Prostate gland (tissue), 2 donors: ENCODE results near the gene TRMT13. TPM values are rescaled to one million over a fixed set of nuclear protein-coding genes. Genes with fewer than 3 reads are reported as not detected.

Source experiments
- DNase-seq: peaks from one replicate; pipeline ENCODE4 v3.0.0-alpha.2; 2019; ENCODE audit warnings: low spot score
- H3K27ac ChIP-seq, 2 donors: fragments of 200-600 bp; sonication (generic); 2 replicates each; pipeline ENCODE4 v1.5.1; 2017 to 2019
- H3K27me3 ChIP-seq: fragments of 200-600 bp; sonication (generic); replicated peaks from 2 replicates; pipeline ENCODE4 v1.5.1; 2019; ENCODE audit not compliant: insufficient read depth
- H3K36me3 ChIP-seq, 2 donors: fragments of 200-600 bp; sonication (generic); 1 replicate in 1 of 2; 2 replicates in 1 of 2; pipeline versions ENCODE4 v1.5.1 to v1.8.1; 2017 to 2019
- H3K4me1 ChIP-seq: fragments of 200-600 bp; sonication (generic); replicated peaks from 2 replicates; pipeline ENCODE4 v1.5.1; 2019
- H3K4me3 ChIP-seq, 2 donors: fragments of 200-600 bp; sonication (generic); 2 replicates each; pipeline ENCODE4 v1.5.1; 2017 to 2019
- H3K9me3 ChIP-seq: fragments of 200-600 bp; sonication (generic); 2 replicates; pipeline ENCODE4 v1.5.1; 2017
- CTCF ChIP-seq, 4 experiments: fragments of 200-600 bp in 2 of 4; fragments of 450-650 bp in 2 of 4; sonication (generic) in 2 of 4; IDR thresholded peaks; 1 replicate in 3 of 4; 2 replicates in 1 of 4; pipeline ENCODE4 v1.5.1; 2016 to 2019; ENCODE audit warnings: antibody characterized with exemption in 4 of 4, mild to moderate bottlenecking in 2 of 4, moderate library complexity in 2 of 4
- POLR2A ChIP-seq: fragments of 450-650 bp; IDR thresholded peaks from one replicate; pipeline ENCODE4 v1.6.1; 2016; ENCODE audit warnings: antibody characterized with exemption, mild to moderate bottlenecking
- POLR2AphosphoS5 ChIP-seq: sonication (generic); formaldehyde crosslinking; IDR thresholded peaks from one replicate; pipeline ENCODE4 v1.6.1; 2017; ENCODE audit warnings: antibody characterized with exemption
- WGBS: methylation state at CpG from one replicate; pipeline ENCODE4 v1.1.5; 2018; 5-methylcytosine and 5-hydroxymethylcytosine counted together
- intact Hi-C: fragments of 100-400 bp; cut with DNase I; formaldehyde crosslinking; loops from one replicate; pipeline ENCODE4 v1.14.2; 2022
- total RNA-seq, 2 donors: library from RNA; depleted of rRNA; stranded (reverse); fragments of >200 nt; gene quantifications; one replicate each; pipeline ENCODE4 v1.1.0, GENCODE V29; 2016

Gene TRMT13
- total RNA-seq, 2 donors from 2014 or later: 11.7 to 17.4 TPM

- intact Hi-C loops: no loop called here
- Histone ChIP-seq H3K4me3 (no peak overlapping the region), H3K27ac (no peak overlapping the region), H3K27me3 (no peaks in the 10 kb centered on the region), H3K36me3 (no peaks in the 10 kb centered on the region), H3K9me3 (no peaks in the 10 kb centered on the region), H3K4me1 (no peaks in the 10 kb centered on the region)
- 77% methylated on average over 1 of the region's 1 CpG for WGBS
- TF ChIP-seq POLR2A (no peak), POLR2AphosphoS5 (no peak), CTCF (IDR thresholded peaks at IDR 0.05) (no peak)
- no peak for DNase-seq
These were observed 10.8 kb upstream of the TRMT13 start for GRCh38 chr1:100122177-100122576.

GRCh38 chr1:100127226-100127625 is 5.7 kb upstream of the TRMT13 start:
- no peaks in the 10 kb centered on the region for H3K4me1 ChIP-seq
- no peaks in the 10 kb centered on the region for H3K36me3 ChIP-seq
- no peak for TF ChIP-seq POLR2A
- TF ChIP-seq CTCF (IDR thresholded peaks at IDR 0.05): no peak
- no peak for TF ChIP-seq POLR2AphosphoS5
- intact Hi-C loops: no loop called here
- no peak overlapping the region for H3K27ac ChIP-seq
- no peak for DNase-seq
- H3K9me3 ChIP-seq: no peaks in the 10 kb centered on the region
- 66% methylated on average over 1 of the region's 1 CpG for WGBS
- H3K4me3 ChIP-seq: no peak overlapping the region
- no peaks in the 10 kb centered on the region for H3K27me3 ChIP-seq

GRCh38 chr1:100130552-100131077 is 2.3 kb upstream of the TRMT13 start:
- no peak overlapping the region for H3K4me3 ChIP-seq
- H3K27me3 ChIP-seq: no peaks in the 10 kb centered on the region
- no peaks in the 10 kb centered on the region for H3K36me3 ChIP-seq
- 84% methylated on average over 5 of the region's 5 CpGs for WGBS
- intact Hi-C loops: loop anchor here (5.0 to 10.0 kb wide), 5 partner anchors 93 to 764 kb away; partner anchors contain the start of genes EXTL2 and SLC30A7
- TF ChIP-seq CTCF (IDR thresholded peaks at IDR 0.05) (no peak), POLR2AphosphoS5 (no peak), POLR2A (no peak)
- H3K9me3 ChIP-seq: no peaks in the 10 kb centered on the region
- H3K4me1 ChIP-seq: no peaks in the 10 kb centered on the region
- H3K27ac ChIP-seq: no peak overlapping the region
- DNase-seq: no peak

GRCh38 chr1:100131623-100132022 is 1.3 kb upstream of the TRMT13 start:
- TF ChIP-seq CTCF (IDR thresholded peaks at IDR 0.05): no peak
- TF ChIP-seq POLR2AphosphoS5: no peak
- no peak for TF ChIP-seq POLR2A
- Histone ChIP-seq H3K4me3 (no peak overlapping the region), H3K27me3 (no peaks in the 10 kb centered on the region), H3K4me1 (no peaks in the 10 kb centered on the region), H3K27ac (no peak overlapping the region), H3K36me3 (no peaks in the 10 kb centered on the region), H3K9me3 (no peaks in the 10 kb centered on the region)
- intact Hi-C loops: loop anchor here (5.0 to 10.0 kb wide), 5 partner anchors 94 to 763 kb away; partner anchors contain the start of genes EXTL2 and SLC30A7
- DNase-seq: no peak
- 76% methylated on average over 8 of the region's 8 CpGs for WGBS

- no peak overlapping the region for H3K27ac ChIP-seq
- H3K4me1 ChIP-seq: no peaks in the 10 kb centered on the region
- 54% methylated on average over 3 of the region's 3 CpGs for WGBS
- TF ChIP-seq CTCF (IDR thresholded peaks at IDR 0.05) (no peak), POLR2A (no peak), POLR2AphosphoS5 (no peak)
- H3K36me3 ChIP-seq: no peaks in the 10 kb centered on the region
- no peaks in the 10 kb centered on the region for H3K9me3 ChIP-seq
- intact Hi-C loops: loop anchor here (5.0 to 10.0 kb wide), 5 partner anchors 98 to 760 kb away; partner anchors contain the start of genes EXTL2 and SLC30A7
- H3K4me3 ChIP-seq: no peak overlapping the region
- H3K27me3 ChIP-seq: no peaks in the 10 kb centered on the region
- DNase-seq: no peak
These were observed 1.9 kb downstream of the TRMT13 start for GRCh38 chr1:100134872-100135271.
